Mesenchymal stem cell (in vitro differentiated cells and primary cell): ENCODE measurements around the gene C6orf136.
A peak's percentile ranks its signal among the peaks of the same experiment; 100 is the strongest.

ENCODE experiments used
- DNase-seq: peaks from one replicate; pipeline ENCODE4 v3.0.0-alpha.2; 2013
- H2AFZ ChIP-seq: one replicate; pipeline ENCODE4 v1.6.1; 2013; ENCODE audit warnings: low read depth, mild to moderate bottlenecking, control low read depth, inconsistent platforms, low read length, moderate library complexity
- H2AK5ac ChIP-seq: 2 replicates; pipeline ENCODE4 v1.6.1; 2013; ENCODE audit warnings: low read length, moderate library complexity, mild to moderate bottlenecking, inconsistent platforms; ENCODE audit not compliant: severe bottlenecking
- H2BK120ac ChIP-seq: one replicate; pipeline ENCODE4 v1.6.1; 2013; ENCODE audit warnings: low read depth, mild to moderate bottlenecking, inconsistent platforms, low read length, moderate library complexity
- H2BK12ac ChIP-seq, 2 experiments: one replicate each; pipeline ENCODE4 v1.6.1; 2013; ENCODE audit warnings: inconsistent platforms in 2 of 2, low read length in 2 of 2, mild to moderate bottlenecking in 2 of 2, moderate library complexity in 2 of 2, control low read depth in 1 of 2
- H2BK15ac ChIP-seq: one replicate; pipeline ENCODE4 v1.6.1; 2013; ENCODE audit warnings: mild to moderate bottlenecking, low read depth, inconsistent platforms; ENCODE audit not compliant: poor library complexity, severe bottlenecking
- H2BK5ac ChIP-seq: 2 replicates; pipeline ENCODE4 v1.6.1; 2013; ENCODE audit warnings: low read depth, mild to moderate bottlenecking, low read length, control low read depth, inconsistent platforms; ENCODE audit not compliant: poor library complexity, severe bottlenecking
- H3K14ac ChIP-seq, 2 experiments: one replicate each; pipeline ENCODE4 v1.6.1; 2013; ENCODE audit warnings: inconsistent platforms in 2 of 2, low read length in 2 of 2, control low read depth in 1 of 2, mild to moderate bottlenecking in 1 of 2, moderate library complexity in 1 of 2
- H3K18ac ChIP-seq, 2 experiments: one replicate each; pipeline ENCODE4 v1.6.1; 2013; ENCODE audit warnings: inconsistent platforms in 2 of 2, low read length in 2 of 2, control low read depth in 1 of 2, low read depth in 1 of 2, mild to moderate bottlenecking in 1 of 2
- H3K23ac ChIP-seq, 2 experiments: one replicate each; pipeline ENCODE4 v1.6.1; 2013; ENCODE audit warnings: inconsistent platforms in 2 of 2, low read length in 2 of 2, mild to moderate bottlenecking in 2 of 2, moderate library complexity in 2 of 2, control low read depth in 1 of 2
- H3K27ac ChIP-seq: 2 replicates; pipeline ENCODE4 v1.5.1; 2013; ENCODE audit warnings: mild to moderate bottlenecking, moderate library complexity, low read length, control low read depth, inconsistent platforms; ENCODE audit not compliant: poor library complexity, severe bottlenecking
- H3K27me3 ChIP-seq, 2 experiments: 2 replicates each; pipeline versions ENCODE4 v1.6.1 to v1.7.0; 2013; ENCODE audit warnings: low read length in 2 of 2, mild to moderate bottlenecking in 2 of 2, moderate library complexity in 2 of 2, control low read depth in 1 of 2, inconsistent platforms in 1 of 2; ENCODE audit not compliant: control insufficient read depth in 1 of 2, insufficient read depth in 1 of 2
- H3K36me3 ChIP-seq, 2 experiments: 2 replicates each; pipeline versions ENCODE4 v1.6.1 to v1.7.0; 2013; ENCODE audit warnings: low read length in 2 of 2, control low read depth in 1 of 2, inconsistent platforms in 1 of 2, low read depth in 1 of 2, mild to moderate bottlenecking in 1 of 2; ENCODE audit not compliant: insufficient read depth in 2 of 2, control insufficient read depth in 1 of 2
- H3K4ac ChIP-seq, 2 experiments: one replicate each; pipeline ENCODE4 v1.6.1; 2013; ENCODE audit warnings: inconsistent platforms in 2 of 2, low read length in 2 of 2, mild to moderate bottlenecking in 2 of 2, moderate library complexity in 2 of 2, control low read depth in 1 of 2, low read depth in 1 of 2
- H3K4me1 ChIP-seq: 2 replicates; pipeline ENCODE4 v1.6.1; 2013; ENCODE audit warnings: low read depth, low read length, control low read depth; ENCODE audit not compliant: control insufficient read depth, insufficient read depth
- H3K4me2 ChIP-seq: 2 replicates; pipeline ENCODE4 v1.6.1; 2013; ENCODE audit warnings: low read length, mild to moderate bottlenecking, inconsistent platforms; ENCODE audit not compliant: poor library complexity, severe bottlenecking
- H3K4me3 ChIP-seq, 2 experiments: 2 replicates each; pipeline versions ENCODE4 v1.5.1 to v1.7.0; 2013; ENCODE audit warnings: low read length in 2 of 2, mild to moderate bottlenecking in 2 of 2, control low read depth in 1 of 2, low read depth in 1 of 2; ENCODE audit not compliant: insufficient read depth in 1 of 2
- H3K79me1 ChIP-seq: replicated peaks from 2 replicates; pipeline ENCODE4 v1.6.1; 2013; ENCODE audit warnings: mild to moderate bottlenecking, control low read depth, low read length, inconsistent platforms; ENCODE audit not compliant: poor library complexity, severe bottlenecking
- H3K9ac ChIP-seq: 2 replicates; pipeline ENCODE4 v1.7.0; 2013; ENCODE audit warnings: mild to moderate bottlenecking, low read length, moderate library complexity
- H3K9me3 ChIP-seq: 2 replicates; pipeline ENCODE4 v1.7.0; 2013; ENCODE audit warnings: mild to moderate bottlenecking, low read length; ENCODE audit not compliant: control insufficient read depth
- H4K8ac ChIP-seq: one replicate; pipeline ENCODE4 v1.6.1; 2013; ENCODE audit warnings: inconsistent platforms, mild to moderate bottlenecking, low read length, moderate library complexity
- H4K91ac ChIP-seq: one replicate; pipeline ENCODE4 v1.6.1; 2013; ENCODE audit warnings: mild to moderate bottlenecking, low read length, inconsistent platforms
- WGBS: methylation state at CpG from one replicate; pipeline ENCODE4 v1.1.7; 2013; ENCODE audit warnings: mixed read lengths; 5-methylcytosine and 5-hydroxymethylcytosine counted together

C6orf136 gene

GRCh38 chr6:30614843-30615218, 32.1 kb upstream of the C6orf136 start:
- Histone ChIP-seq H2AK5ac (no peak overlapping the region), H2BK12ac (no peak overlapping the region), H2BK120ac (no peak overlapping the region), H3K9me3 (no peaks in the 10 kb centered on the region), H3K4ac (no peak overlapping the region), H3K9ac (peak overlapping the region; percentile 100), H3K27me3 (no peaks in the 10 kb centered on the region), H2AFZ (no peak overlapping the region), H3K18ac (no peak overlapping the region), H3K4me1 (peaks cover 7% of the 10 kb centered on the region), H2BK5ac (no peak overlapping the region), H3K27ac (peak overlapping the region; percentile 97), H2BK15ac (no peak overlapping the region), H3K14ac (no peak overlapping the region), H4K91ac (no peak overlapping the region), H3K36me3 (peaks cover 7 to 37% of the 10 kb centered on the region in 2 experiments), H3K4me3 (peak overlapping the region in 1 of 2 experiments; percentile 97), H3K79me1 (peaks cover 7% of the 10 kb centered on the region), H3K4me2 (peak overlapping the region; percentile 72), H4K8ac (no peak overlapping the region), H3K23ac (no peak overlapping the region)
- WGBS, result no CpG with 5 or more reads among the region's 6 CpGs
- peak; percentile 98 for DNase-seq

- 1% methylated on average over 7 of the region's 10 CpGs for WGBS
- Histone ChIP-seq H3K14ac (peak overlapping the region in 1 of 2 experiments; percentile 58), H3K4me3 (peak overlapping the region; percentile 34 to 97), H3K4ac (no peak overlapping the region), H3K18ac (peak overlapping the region in 1 of 2 experiments; percentile 92), H2BK15ac (no peak overlapping the region), H3K36me3 (peaks cover 9 to 35% of the 10 kb centered on the region in 2 experiments), H3K4me2 (peak overlapping the region; percentile 80), H4K8ac (peak overlapping the region; percentile 81), H3K79me1 (peaks cover 6% of the 10 kb centered on the region), H3K9me3 (no peaks in the 10 kb centered on the region), H3K27me3 (no peaks in the 10 kb centered on the region), H4K91ac (no peak overlapping the region), H2AFZ (no peak overlapping the region), H2AK5ac (peak overlapping the region; percentile 91), H3K4me1 (peaks cover 7% of the 10 kb centered on the region), H2BK12ac (no peak overlapping the region), H2BK5ac (no peak overlapping the region), H3K27ac (peak overlapping the region; percentile 93), H2BK120ac (peak overlapping the region; percentile 64), H3K23ac (no peak overlapping the region), H3K9ac (peak overlapping the region; percentile 100)
- DNase-seq, result peak; percentile 91
Measured at GRCh38 chr6:30615219-30615957, 31.5 kb upstream of the C6orf136 start.

DNA sequence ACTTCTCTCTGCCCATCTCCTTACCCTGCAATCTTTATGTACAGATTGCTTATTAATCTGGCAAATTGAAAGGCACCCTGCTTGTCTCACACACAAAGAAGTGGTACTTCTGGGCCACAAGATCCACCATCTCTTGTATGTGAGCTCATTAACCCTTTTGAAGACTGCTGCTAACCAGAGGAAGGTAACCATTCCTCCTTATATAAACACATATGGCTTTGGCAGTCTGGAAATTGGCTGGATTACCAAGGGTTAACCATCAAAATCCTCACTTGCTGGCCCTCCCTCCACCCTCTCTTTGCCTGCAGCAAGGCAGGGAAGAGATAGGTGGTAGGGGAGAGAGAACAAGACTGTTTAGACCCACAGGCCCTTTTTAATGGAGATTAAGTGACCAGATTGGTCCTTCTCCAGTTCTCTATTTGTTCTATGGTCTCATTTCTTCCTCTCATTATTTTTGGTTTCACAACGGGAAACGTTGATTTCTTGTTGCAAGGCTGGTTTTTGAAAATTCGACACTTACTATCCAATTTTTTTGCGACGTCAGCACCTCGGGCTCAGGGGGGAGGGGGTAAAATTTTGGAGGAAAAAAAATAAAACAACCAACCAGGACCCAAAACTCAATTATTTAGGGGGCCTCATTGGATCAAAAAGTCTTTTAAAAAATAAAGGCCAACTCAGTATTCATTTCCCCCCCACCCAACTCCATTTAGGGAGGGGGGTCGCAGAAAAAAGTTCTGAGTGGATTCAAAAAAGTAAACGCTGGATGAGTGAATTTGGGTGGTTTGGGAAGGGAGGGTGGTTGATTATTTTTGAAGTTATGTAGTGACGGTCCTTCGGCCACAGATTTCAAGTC, 30.7 kb upstream of the C6orf136 start:
- Histone ChIP-seq H2AFZ (no peak overlapping the region), H2BK120ac (no peak overlapping the region), H3K18ac (peak overlapping the region; percentile 93 to 94), H3K9me3 (no peaks in the 10 kb centered on the region), H3K36me3 (peaks cover 12 to 38% of the 10 kb centered on the region in 2 experiments), H3K14ac (peak overlapping the region; percentile 62 to 90), H3K27ac (peak overlapping the region; percentile 93), H4K91ac (peak overlapping the region; percentile 98), H3K4me3 (peak overlapping the region; percentile 74 to 97), H3K79me1 (peaks cover 5% of the 10 kb centered on the region), H2BK15ac (no peak overlapping the region), H3K4me1 (peaks cover 4% of the 10 kb centered on the region), H2BK5ac (peak overlapping the region; percentile 22), H2BK12ac (peak overlapping the region in 1 of 2 experiments; percentile 59), H2AK5ac (peak overlapping the region; percentile 76), H3K4me2 (peak overlapping the region; percentile 80), H3K9ac (peak overlapping the region; percentile 100), H3K27me3 (no peaks in the 10 kb centered on the region), H3K23ac (peak overlapping the region in 1 of 2 experiments; percentile 67), H4K8ac (peak overlapping the region; percentile 98), H3K4ac (peak overlapping the region; percentile 71 to 95)
- WGBS, result 0% methylated on average over 4 of the region's 10 CpGs
- DNase-seq, result peak; percentile 52
